Adrenal gland (tissue), 12 donors: ENCODE measurements around the gene MRPL10. TPM values are rescaled to one million over a fixed set of nuclear protein-coding genes. Genes with fewer than 3 reads are reported as not detected.

Experiments
- DNase-seq, 7 donors: peaks; one replicate each; pipeline ENCODE4 v3.0.0-alpha.2; 2019 to 2020
- H3K27ac ChIP-seq, 5 donors: fragments of 200-600 bp; sonication (generic) in 4 of 5; 1 replicate in 3 of 5; 2 replicates in 2 of 5; pipeline versions ENCODE4 v1.5.1 to v1.8.0; 2016 to 2020; ENCODE audit warnings: mild to moderate bottlenecking in 1 of 5
- H3K27me3 ChIP-seq: fragments of 200-600 bp; 2 replicates; pipeline ENCODE4 v1.8.0; 2021
- H3K36me3 ChIP-seq, 2 donors: fragments of 200-600 bp; replicated peaks in 1 of 2; 1 replicate in 1 of 2; 2 replicates in 1 of 2; pipeline versions ENCODE4 v1.5.1 to v1.8.0; 2018 to 2022
- H3K4me1 ChIP-seq, 2 donors: fragments of 200-600 bp; replicated peaks in 1 of 2; 1 replicate in 1 of 2; 2 replicates in 1 of 2; pipeline versions ENCODE4 v1.5.1 to v1.8.0; 2018 to 2021
- H3K4me3 ChIP-seq, 4 donors: fragments of 200-600 bp; sonication (generic) in 3 of 4; one replicate each; pipeline ENCODE4 v1.5.1; 2016 to 2018
- H3K9me3 ChIP-seq, 3 donors: fragments of 200-600 bp; sonication (generic) in 1 of 3; replicated peaks in 1 of 3; 1 replicate in 2 of 3; 2 replicates in 1 of 3; pipeline versions ENCODE4 v1.5.1 to v1.8.0; 2016 to 2021
- CTCF ChIP-seq, 6 experiments: fragments of 450-650 bp in 4 of 6; fragments of 200-600 bp in 2 of 6; sonication (generic) in 1 of 6; IDR thresholded peaks; 1 replicate in 5 of 6; 2 replicates in 1 of 6; pipeline versions ENCODE4 v1.5.1 to v1.8.0; 2016 to 2021; ENCODE audit warnings: antibody characterized with exemption in 6 of 6, mild to moderate bottlenecking in 2 of 6, moderate library complexity in 1 of 6
- POLR2A ChIP-seq, 2 donors: fragments of 450-650 bp; IDR thresholded peaks; one replicate each; pipeline ENCODE4 v1.6.1; 2017; ENCODE audit warnings: antibody characterized with exemption in 2 of 2, mild to moderate bottlenecking in 2 of 2, moderate library complexity in 1 of 2
- WGBS, 4 donors: extraction: QIAGEN DNeasy Blood & Tissue Kit in 2 of 4; methylation state at CpG; one replicate each; pipeline versions ENCODE4 v1.1.5 to v1.1.7; 2013 to 2017; 5-methylcytosine and 5-hydroxymethylcytosine counted together
- intact Hi-C, 2 donors: fragments of 100-400 bp; cut with DNase I; formaldehyde crosslinking; loops; one replicate each; pipeline versions ENCODE4 v1.14.1 to v1.15.0; 2022 to 2023
- polyA plus RNA-seq, 3 donors: library from polyadenylated mRNA; stranded (reverse); fragments of 200-250 nt in 2 of 3; fragments of 350-450 nt in 1 of 3; fragmentation: Illumina TruSeq in 1 of 3; extraction: RNeasy Lipid Tissue Mini Kit (QIAGEN cat#74804) in 1 of 3; gene quantifications; one replicate each; pipeline ENCODE4 v1.2.3, GENCODE V29; 2013 to 2014
- total RNA-seq, 9 donors: library from RNA; depleted of rRNA in 4 of 9; stranded (reverse); fragments of >200 nt in 4 of 9; fragments of 120-200 nt in 1 of 9; fragmentation: NEBNext Ultra II Directional in 1 of 9; extraction: Animal tissue kit (Norgen Biotek cat#: 25700) in 1 of 9; gene quantifications; one replicate each; pipeline versions ENCODE4 v1.1.0 to v1.2.4, GENCODE V29; 2013 to 2023
- donor health status: healthy with polysubstance abuse.
- donor health status: Bipolar disorder and iron deficiency.
- donor health status: DM: yes; HTN: yes; CAD: no.
- donor health status: DM: no; HTN: no; CAD: no.
- donor health status: DM: no; HTN: no; CAD: no.
- donor health status: DM: yes; HTN: yes; CAD: no.

The MRPL10 gene
- total and polyA plus RNA-seq, 12 donors = 29.0 to 72.5 (median 40.9) TPM

GRCh38 chr17:47810200-47810821 is 21.0 kb downstream of the MRPL10 start:
- TF ChIP-seq CTCF (IDR thresholded peaks at IDR 0.05) (no peak), POLR2A (IDR thresholded peaks at IDR 0.05) (no peak)
- Histone ChIP-seq H3K4me3 (no peak overlapping the region), H3K27ac (peak overlapping the region in 1 of 5 donors; percentile 61), H3K36me3 (peaks cover 0 to 45% of the 10 kb centered on the region in 2 donors), H3K27me3 (peaks cover 1% of the 10 kb centered on the region), H3K9me3 (no peaks in the 10 kb centered on the region), H3K4me1 (peaks cover 0 to 6% of the 10 kb centered on the region in 2 donors)
- WGBS, 4 donors = 26 to 51% (median 43%) methylated on average over 9 to 10 of the region's 10 CpGs
- intact Hi-C loops = no loop called here
- peak in 6 of 7 donors; percentile 34 to 73 (median 66) for DNase-seq

GRCh38 chr17:47808830-47809480 is 22.4 kb downstream of the MRPL10 start:
- intact Hi-C loops = loop anchor here in 1 of 2 donors (10.0 kb wide), 1 partner anchor 144 kb away; no protein-coding TSS in a partner anchor
- WGBS, 4 donors = 93 to 100% (median 96%) methylated on average over 11 to 22 of the region's 22 CpGs
- no peak for DNase-seq
- no peak overlapping the region for H3K27ac ChIP-seq
- peaks cover 0 to 6% of the 10 kb centered on the region in 2 donors for H3K4me1 ChIP-seq
- TF ChIP-seq POLR2A (IDR thresholded peaks at IDR 0.05) (no peak), CTCF (IDR thresholded peaks at IDR 0.05) (no peak)
- H3K36me3 ChIP-seq = peaks cover 0 to 31% of the 10 kb centered on the region in 2 donors
- H3K27me3 ChIP-seq = peaks cover 2% of the 10 kb centered on the region
- H3K9me3 ChIP-seq = no peaks in the 10 kb centered on the region
- no peak overlapping the region for H3K4me3 ChIP-seq

- intact Hi-C loops = loop anchor here in 1 of 2 donors (10.0 kb wide), 1 partner anchor 143 kb away; no protein-coding TSS in a partner anchor
- no peak for DNase-seq
These were observed 23.1 kb downstream of the MRPL10 start for GRCh38 chr17:47808036-47808829.

More at GRCh38 chr17:47808036-47808829, 23.1 kb downstream of the MRPL10 start:
- Histone ChIP-seq H3K27ac (no peak overlapping the region), H3K27me3 (peaks cover 2% of the 10 kb centered on the region), H3K36me3 (peaks cover 0 to 25% of the 10 kb centered on the region in 2 donors), H3K9me3 (no peaks in the 10 kb centered on the region), H3K4me3 (no peak overlapping the region), H3K4me1 (peaks cover 0 to 6% of the 10 kb centered on the region in 2 donors)
- TF ChIP-seq POLR2A (IDR thresholded peaks at IDR 0.05) (no peak), CTCF (IDR thresholded peaks at IDR 0.05) (no peak)
- 83 to 95% (median 92%) methylated on average over 5 to 20 of the region's 20 CpGs for WGBS, 4 donors
